SK-N-SH treated with all-trans-retinoic acid at 6 μM for 48 hours (cell line): ENCODE results near the gene FRMD4A.

Source experiments
- ATAC-seq: fragments of 200-7000 bp; cut with Tn5 transposase; 3 replicates; pipeline ENCODE4 v1.9.1; 2020; ENCODE audit warnings: mild to moderate bottlenecking, moderate library complexity
- BACH2 ChIP-seq: fragments of 250-450 bp; sonication (Bioruptor Pico); IDR thresholded peaks from 2 replicates; pipeline ENCODE4 v1.9.0; 2021; ENCODE audit warnings: mild to moderate bottlenecking, borderline replicate concordance
- CREB5 ChIP-seq: fragments of 250-450 bp; sonication (Bioruptor Pico); IDR thresholded peaks from 2 replicates; pipeline ENCODE4 v1.5.1; 2020; ENCODE audit warnings: low read depth, mild to moderate bottlenecking, moderate library complexity
- CSDC2 ChIP-seq: fragments of 250-450 bp; sonication (Bioruptor Pico); IDR thresholded peaks from 2 replicates; pipeline ENCODE4 v1.5.0; 2020; ENCODE audit warnings: mild to moderate bottlenecking, moderate library complexity
- CSRNP3 ChIP-seq: fragments of 250-450 bp; sonication (Bioruptor Pico); IDR thresholded peaks from 2 replicates; pipeline ENCODE4 v1.5.1; 2021; ENCODE audit warnings: mild to moderate bottlenecking, moderate library complexity
- ESRRG ChIP-seq: fragments of 250-450 bp; sonication (Bioruptor Pico); IDR thresholded peaks from 2 replicates; pipeline ENCODE4 v1.6.1; 2021; ENCODE audit warnings: mild to moderate bottlenecking
- GLIS3 ChIP-seq: fragments of 250-450 bp; sonication (Bioruptor Pico); IDR thresholded peaks from 2 replicates; pipeline ENCODE4 v1.5.0; 2020; ENCODE audit warnings: mild to moderate bottlenecking, moderate library complexity
- ISL1 ChIP-seq: fragments of 250-450 bp; sonication (Bioruptor Pico); IDR thresholded peaks from 2 replicates; pipeline ENCODE4 v2.1.2; 2022; ENCODE audit warnings: mild to moderate bottlenecking, moderate library complexity
- OSR1 ChIP-seq: fragments of 250-450 bp; sonication (Bioruptor Pico); IDR thresholded peaks from 2 replicates; pipeline ENCODE4 v1.8.0; 2022; ENCODE audit warnings: moderate library complexity, mild to moderate bottlenecking, inconsistent platforms
- PATZ1 ChIP-seq: fragments of 250-450 bp; sonication (Bioruptor Pico); IDR thresholded peaks from 2 replicates; pipeline ENCODE4 v1.8.0; 2020; ENCODE audit warnings: mild to moderate bottlenecking, moderate library complexity, borderline replicate concordance
- PPARA ChIP-seq: fragments of 250-450 bp; sonication (Bioruptor Pico); IDR thresholded peaks from 2 replicates; pipeline ENCODE4 v1.5.0; 2020; ENCODE audit warnings: mild to moderate bottlenecking, borderline replicate concordance
- RARB ChIP-seq: fragments of 250-450 bp; sonication (Bioruptor Pico); IDR thresholded peaks from 2 replicates; pipeline ENCODE4 v1.8.0; 2021; ENCODE audit warnings: mild to moderate bottlenecking, moderate library complexity
- TCF4 ChIP-seq: fragments of 250-450 bp; sonication (Bioruptor Pico); IDR thresholded peaks from 2 replicates; pipeline ENCODE4 v1.8.0; 2021; ENCODE audit warnings: mild to moderate bottlenecking, moderate library complexity, borderline replicate concordance
- TOX ChIP-seq: fragments of 250-450 bp; sonication (Bioruptor Pico); IDR thresholded peaks from 2 replicates; pipeline ENCODE4 v1.8.0; 2021; ENCODE audit warnings: mild to moderate bottlenecking, moderate library complexity, borderline replicate concordance
- TSHZ2 ChIP-seq: fragments of 250-450 bp; sonication (Bioruptor Pico); IDR thresholded peaks from 2 replicates; pipeline ENCODE4 v1.5.0; 2020; ENCODE audit warnings: mild to moderate bottlenecking, moderate library complexity
- ZC3H10 ChIP-seq: fragments of 250-450 bp; sonication (Bioruptor Pico); IDR thresholded peaks from 2 replicates; pipeline ENCODE4 v1.5.1; 2021; ENCODE audit warnings: mild to moderate bottlenecking, moderate library complexity
- ZFP3 ChIP-seq: fragments of 250-450 bp; sonication (Bioruptor Pico); IDR thresholded peaks from 2 replicates; pipeline ENCODE4 v1.5.0; 2020; ENCODE audit warnings: mild to moderate bottlenecking, moderate library complexity
- ZFP30 ChIP-seq: fragments of 450-650 bp; formaldehyde crosslinking; IDR thresholded peaks from 2 replicates; pipeline ENCODE4 v1.5.0; 2022; ENCODE audit warnings: mild to moderate bottlenecking, moderate library complexity
- ZNF565 ChIP-seq: fragments of 450-650 bp; formaldehyde crosslinking; conservative IDR thresholded peaks from 2 replicates; pipeline ENCODE4 v1.5.0; 2020; ENCODE audit warnings: low read depth, mild to moderate bottlenecking, moderate library complexity
- ZNF70 ChIP-seq: fragments of 450-650 bp; formaldehyde crosslinking; IDR thresholded peaks from 2 replicates; pipeline ENCODE4 v1.5.0; 2020; ENCODE audit warnings: mild to moderate bottlenecking, moderate library complexity
- ZNF8 ChIP-seq: fragments of 450-650 bp; formaldehyde crosslinking; IDR thresholded peaks from 2 replicates; pipeline ENCODE4 v1.5.0; 2020; ENCODE audit warnings: mild to moderate bottlenecking, moderate library complexity

FRMD4A gene

GRCh38 chr10:14330388-14331061, at the start of gene FRMD4A:
TSS of gene FRMD4A (minus strand) at chr10:14330924.
- TF ChIP-seq PATZ1 (CRISPR knock-in tag): no peak
- TF ChIP-seq CREB5: no peak
- no peak for TF ChIP-seq CSDC2 (CRISPR knock-in tag)
- TF ChIP-seq CSRNP3: no peak
- no peak for TF ChIP-seq ZFP30 (CRISPR knock-in tag)
- TF ChIP-seq OSR1 (CRISPR knock-in tag): no peak
- no peak; the same call in 2 of the 3 replicates for ATAC-seq

GRCh38 chr10:14379556-14380280, 49.0 kb upstream of the FRMD4A start:
- ATAC-seq: no peak
- no peak for TF ChIP-seq BACH2
- TF ChIP-seq TSHZ2 (CRISPR knock-in tag): no peak
- TF ChIP-seq RARB (CRISPR knock-in tag): no peak
- TF ChIP-seq ZNF70: no peak
- no peak for TF ChIP-seq TOX
- no peak for TF ChIP-seq CSRNP3
- TF ChIP-seq TCF4: no peak
- TF ChIP-seq ISL1 (CRISPR knock-in tag): no peak
- TF ChIP-seq CSDC2 (CRISPR knock-in tag): no peak

GRCh38 chr10:14378387-14378960, 47.8 kb upstream of the FRMD4A start:
- ATAC-seq: no peak
- TF ChIP-seq PPARA (CRISPR knock-in tag): no peak
- TF ChIP-seq ZNF8 (CRISPR knock-in tag): no peak
- TF ChIP-seq ZNF565: no peak
- TF ChIP-seq ZFP30 (CRISPR knock-in tag): no peak
- TF ChIP-seq ZFP3 (CRISPR knock-in tag): no peak
- no peak for TF ChIP-seq OSR1 (CRISPR knock-in tag)
- no peak for TF ChIP-seq GLIS3 (CRISPR knock-in tag)
- no peak for TF ChIP-seq RARB (CRISPR knock-in tag)
- no peak for TF ChIP-seq TOX
- no peak for TF ChIP-seq TSHZ2 (CRISPR knock-in tag)
- TF ChIP-seq CREB5: no peak
- TF ChIP-seq ZC3H10: no peak
- TF ChIP-seq ESRRG (CRISPR knock-in tag): no peak
- TF ChIP-seq PATZ1 (CRISPR knock-in tag): no peak
- no peak for TF ChIP-seq TCF4
- TF ChIP-seq BACH2: no peak
